ENCODE data around the gene GLG1.
"Not testable (repeated sequence)": the region's sequence is repeated elsewhere in the genome, so short reads cannot be mapped to it uniquely, and the experiment has no call there.

Gene GLG1

GRCh38 chr16:74523706-74524105 is 83.2 kb downstream of the GLG1 start:
- H3K27me3 ChIP-seq (ENCODE audit: low read depth, low read length); H3K27ac ChIP-seq (ENCODE audit: low read length); H3K36me3 ChIP-seq (ENCODE audit: control insufficient read depth in 1 of 2, insufficient read depth in 2 of 2, low read length in 2 of 2); H3K4me3 ChIP-seq (ENCODE audit: low read depth in 1 of 2, low read length in 2 of 2); H3K4me1 ChIP-seq (ENCODE audit: control insufficient read depth in 1 of 2, insufficient read depth in 2 of 2, low read length in 2 of 2); H3K9me3 ChIP-seq (ENCODE audit: control insufficient read depth in 1 of 2, low read length in 2 of 2): not testable (repeated sequence)

GRCh38 chr16:74522160-74522559 is 84.8 kb downstream of the GLG1 start:
- Histone ChIP-seq H3K4me3 (ENCODE audit: low read depth in 1 of 2, low read length in 2 of 2) (no peak overlapping the region), H3K4me1 (ENCODE audit: control insufficient read depth in 1 of 2, insufficient read depth in 2 of 2, low read length in 2 of 2) (no peaks in the 10 kb centered on the region), H3K36me3 (ENCODE audit: control insufficient read depth in 1 of 2, insufficient read depth in 2 of 2, low read length in 2 of 2) (no peaks in the 10 kb centered on the region), H3K9me3 (ENCODE audit: control insufficient read depth in 1 of 2, low read length in 2 of 2) (no peaks in the 10 kb centered on the region), H3K27me3 (ENCODE audit: low read depth, low read length) (no peaks in the 10 kb centered on the region), H3K27ac (ENCODE audit: low read length) (no peak overlapping the region)

- Histone ChIP-seq H3K4me1 (ENCODE audit: control insufficient read depth in 1 of 2, insufficient read depth in 2 of 2, low read length in 2 of 2) (no peaks in the 10 kb centered on the region), H3K36me3 (ENCODE audit: control insufficient read depth in 1 of 2, insufficient read depth in 2 of 2, low read length in 2 of 2) (no peaks in the 10 kb centered on the region), H3K4me3 (ENCODE audit: low read depth in 1 of 2, low read length in 2 of 2) (no peak overlapping the region), H3K9me3 (ENCODE audit: control insufficient read depth in 1 of 2, low read length in 2 of 2) (no peaks in the 10 kb centered on the region), H3K27ac (ENCODE audit: low read length) (no peak overlapping the region), H3K27me3 (ENCODE audit: low read depth, low read length) (no peaks in the 10 kb centered on the region)
These were observed 85.2 kb downstream of the GLG1 start for GRCh38 chr16:74521691-74522090.

- not testable (repeated sequence) for H3K9me3 ChIP-seq (ENCODE audit: control insufficient read depth in 1 of 2, low read length in 2 of 2); H3K4me1 ChIP-seq (ENCODE audit: control insufficient read depth in 1 of 2, insufficient read depth in 2 of 2, low read length in 2 of 2); H3K27me3 ChIP-seq (ENCODE audit: low read depth, low read length); H3K36me3 ChIP-seq (ENCODE audit: control insufficient read depth in 1 of 2, insufficient read depth in 2 of 2, low read length in 2 of 2); H3K4me3 ChIP-seq (ENCODE audit: low read depth in 1 of 2, low read length in 2 of 2); H3K27ac ChIP-seq (ENCODE audit: low read length)
These were observed 88.0 kb downstream of the GLG1 start for GRCh38 chr16:74518934-74519333.

GRCh38 chr16:74511961-74512360 is 95.0 kb downstream of the GLG1 start:
- Histone ChIP-seq H3K4me3 (ENCODE audit: low read depth in 1 of 2, low read length in 2 of 2) (no peak overlapping the region), H3K27ac (ENCODE audit: low read length) (no peak overlapping the region), H3K4me1 (ENCODE audit: control insufficient read depth in 1 of 2, insufficient read depth in 2 of 2, low read length in 2 of 2) (no peaks in the 10 kb centered on the region), H3K27me3 (ENCODE audit: low read depth, low read length) (no peaks in the 10 kb centered on the region), H3K9me3 (ENCODE audit: control insufficient read depth in 1 of 2, low read length in 2 of 2) (no peaks in the 10 kb centered on the region), H3K36me3 (ENCODE audit: control insufficient read depth in 1 of 2, insufficient read depth in 2 of 2, low read length in 2 of 2) (peaks cover 3 to 5% of the 10 kb centered on the region in 2 donors)

GRCh38 chr16:74505011-74505410 is 101.9 kb downstream of the GLG1 start:
- Histone ChIP-seq H3K36me3 (ENCODE audit: control insufficient read depth in 1 of 2, insufficient read depth in 2 of 2, low read length in 2 of 2) (peaks cover 3 to 22% of the 10 kb centered on the region in 2 donors), H3K27me3 (ENCODE audit: low read depth, low read length) (no peaks in the 10 kb centered on the region), H3K27ac (ENCODE audit: low read length) (no peak overlapping the region), H3K9me3 (ENCODE audit: control insufficient read depth in 1 of 2, low read length in 2 of 2) (no peaks in the 10 kb centered on the region), H3K4me3 (ENCODE audit: low read depth in 1 of 2, low read length in 2 of 2) (no peak overlapping the region), H3K4me1 (ENCODE audit: control insufficient read depth in 1 of 2, insufficient read depth in 2 of 2, low read length in 2 of 2) (no peaks in the 10 kb centered on the region)

- Histone ChIP-seq H3K4me1 (ENCODE audit: control insufficient read depth in 1 of 2, insufficient read depth in 2 of 2, low read length in 2 of 2) (no peaks in the 10 kb centered on the region), H3K27ac (ENCODE audit: low read length) (no peak overlapping the region), H3K36me3 (ENCODE audit: control insufficient read depth in 1 of 2, insufficient read depth in 2 of 2, low read length in 2 of 2) (peaks cover 3 to 26% of the 10 kb centered on the region in 2 donors), H3K27me3 (ENCODE audit: low read depth, low read length) (no peaks in the 10 kb centered on the region), H3K4me3 (ENCODE audit: low read depth in 1 of 2, low read length in 2 of 2) (no peak overlapping the region), H3K9me3 (ENCODE audit: control insufficient read depth in 1 of 2, low read length in 2 of 2) (no peaks in the 10 kb centered on the region)
These were observed 103.5 kb downstream of the GLG1 start for GRCh38 chr16:74503412-74503811.

GRCh38 chr16:74501484-74502478 is 105.1 kb downstream of the GLG1 start:
- Histone ChIP-seq H3K27me3 (ENCODE audit: low read depth, low read length) (no peaks in the 10 kb centered on the region), H3K36me3 (ENCODE audit: control insufficient read depth in 1 of 2, insufficient read depth in 2 of 2, low read length in 2 of 2) (peaks cover 0 to 21% of the 10 kb centered on the region in 2 donors), H3K4me1 (ENCODE audit: control insufficient read depth in 1 of 2, insufficient read depth in 2 of 2, low read length in 2 of 2) (no peaks in the 10 kb centered on the region), H3K27ac (ENCODE audit: low read length) (no peak overlapping the region), H3K9me3 (ENCODE audit: control insufficient read depth in 1 of 2, low read length in 2 of 2) (no peaks in the 10 kb centered on the region), H3K4me3 (ENCODE audit: low read depth in 1 of 2, low read length in 2 of 2) (no peak overlapping the region)

- no peaks in the 10 kb centered on the region for H3K9me3 ChIP-seq (ENCODE audit: control insufficient read depth in 1 of 2, low read length in 2 of 2)
- no peak overlapping the region for H3K4me3 ChIP-seq (ENCODE audit: low read depth in 1 of 2, low read length in 2 of 2)
- no peaks in the 10 kb centered on the region for H3K27me3 ChIP-seq (ENCODE audit: low read depth, low read length)
- H3K4me1 ChIP-seq (ENCODE audit: control insufficient read depth in 1 of 2, insufficient read depth in 2 of 2, low read length in 2 of 2), result no peaks in the 10 kb centered on the region
- no peak overlapping the region for H3K27ac ChIP-seq (ENCODE audit: low read length)
- H3K36me3 ChIP-seq (ENCODE audit: control insufficient read depth in 1 of 2, insufficient read depth in 2 of 2, low read length in 2 of 2), result peaks cover 2 to 21% of the 10 kb centered on the region in 2 donors
These were observed 106.0 kb downstream of the GLG1 start for GRCh38 chr16:74500907-74501306.

- no peaks in the 10 kb centered on the region for H3K27me3 ChIP-seq (ENCODE audit: low read depth, low read length)
- no peak overlapping the region for H3K4me3 ChIP-seq (ENCODE audit: low read depth in 1 of 2, low read length in 2 of 2)
- no peaks in the 10 kb centered on the region for H3K4me1 ChIP-seq (ENCODE audit: control insufficient read depth in 1 of 2, insufficient read depth in 2 of 2, low read length in 2 of 2)
- H3K27ac ChIP-seq (ENCODE audit: low read length), result no peak overlapping the region
- H3K36me3 ChIP-seq (ENCODE audit: control insufficient read depth in 1 of 2, insufficient read depth in 2 of 2, low read length in 2 of 2), result peaks cover 16 to 27% of the 10 kb centered on the region in 2 donors
- no peaks in the 10 kb centered on the region for H3K9me3 ChIP-seq (ENCODE audit: control insufficient read depth in 1 of 2, low read length in 2 of 2)
These were observed 107.8 kb downstream of the GLG1 start for GRCh38 chr16:74499114-74499513.

- H3K27me3 ChIP-seq (ENCODE audit: low read depth, low read length), result no peaks in the 10 kb centered on the region
- H3K9me3 ChIP-seq (ENCODE audit: control insufficient read depth in 1 of 2, low read length in 2 of 2), result no peaks in the 10 kb centered on the region
- no peaks in the 10 kb centered on the region for H3K4me1 ChIP-seq (ENCODE audit: control insufficient read depth in 1 of 2, insufficient read depth in 2 of 2, low read length in 2 of 2)
- no peak overlapping the region for H3K27ac ChIP-seq (ENCODE audit: low read length)
- H3K36me3 ChIP-seq (ENCODE audit: control insufficient read depth in 1 of 2, insufficient read depth in 2 of 2, low read length in 2 of 2), result peaks cover 20 to 23% of the 10 kb centered on the region in 2 donors
- no peak overlapping the region for H3K4me3 ChIP-seq (ENCODE audit: low read depth in 1 of 2, low read length in 2 of 2)
These were observed 109.2 kb downstream of the GLG1 start for GRCh38 chr16:74497761-74498160.

- H3K36me3 ChIP-seq (ENCODE audit: control insufficient read depth in 1 of 2, insufficient read depth in 2 of 2, low read length in 2 of 2), result peaks cover 21 to 30% of the 10 kb centered on the region in 2 donors
- H3K27ac ChIP-seq (ENCODE audit: low read length), result no peak overlapping the region
- no peaks in the 10 kb centered on the region for H3K9me3 ChIP-seq (ENCODE audit: control insufficient read depth in 1 of 2, low read length in 2 of 2)
- H3K4me1 ChIP-seq (ENCODE audit: control insufficient read depth in 1 of 2, insufficient read depth in 2 of 2, low read length in 2 of 2), result no peaks in the 10 kb centered on the region
- no peaks in the 10 kb centered on the region for H3K27me3 ChIP-seq (ENCODE audit: low read depth, low read length)
- no peak overlapping the region for H3K4me3 ChIP-seq (ENCODE audit: low read depth in 1 of 2, low read length in 2 of 2)
These were observed 110.9 kb downstream of the GLG1 start for GRCh38 chr16:74496054-74496453.

All from muscle layer of duodenum (tissue), 2 donors.